ENCODE results near the gene RASSF1. TPM values are rescaled to one million over a fixed set of nuclear protein-coding genes. Genes with fewer than 3 reads are reported as not detected.

Gene RASSF1
- total and polyA plus RNA-seq, 2 of the 4 experiments (the other 2 are of a cell fraction), result 17.4 to 53.4 TPM

DNA sequence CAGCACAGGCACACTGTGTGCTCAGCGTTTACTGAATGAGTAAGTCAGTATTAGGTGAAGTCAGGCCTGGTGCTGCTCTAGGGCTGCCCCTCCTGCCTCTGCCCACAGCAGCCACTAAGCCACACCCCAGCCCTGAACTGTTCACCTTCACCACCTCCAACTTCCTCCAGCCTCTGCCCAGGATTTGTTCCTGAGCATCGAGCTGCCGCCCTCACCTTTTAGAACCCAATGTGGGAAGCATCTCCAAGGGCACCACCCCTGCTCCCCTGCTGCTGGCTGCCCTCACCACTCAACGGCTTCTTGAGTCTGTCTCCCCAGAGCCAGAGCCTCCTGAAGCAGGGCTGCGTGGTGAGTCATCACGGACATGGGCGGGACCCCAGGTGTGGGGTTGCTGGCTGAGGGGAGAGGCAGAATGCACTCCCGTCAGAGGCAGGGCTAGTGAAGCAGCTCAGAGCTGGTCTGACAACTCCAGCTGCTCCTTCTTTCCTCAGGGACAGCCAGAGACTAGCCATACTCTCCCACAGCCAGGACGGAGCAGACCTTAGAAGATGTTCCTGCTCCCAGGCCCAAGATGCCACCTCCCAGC is 23.9 kb downstream of the RASSF1 start:
- no peak overlapping the region for H3K14ac ChIP-seq (replicated peaks; ENCODE audit: low read depth, low read length)
- CTCF ChIA-PET, result no interaction called here
- no peak overlapping the region for H4K91ac ChIP-seq (ENCODE audit: insufficient read depth, low read depth, low read length)
- in situ Hi-C loops (cut with MboI; ENCODE audit: low sequenced_read_pairs) (no loop called here), intact Hi-C loops (cut with micrococcal nuclease) (no loop called here), dilution Hi-C loops (cut with HindIII; ENCODE audit: low sequenced_read_pairs, unreplicated experiment) (no loop called here)
- H4K8ac ChIP-seq (ENCODE audit: low read depth in 2 of 2, low read length in 2 of 2), result no peak overlapping the region
- H2BK20ac ChIP-seq (ENCODE audit: low read depth, low read length), result no peak overlapping the region
- no peak overlapping the region for H3K27ac ChIP-seq (ENCODE audit: insufficient read depth, low read length)
- peaks cover 29 to 51% of the 10 kb centered on the region in 2 experiments for H3K79me1 ChIP-seq (ENCODE audit: low read depth in 1 of 2, low read length in 2 of 2)
- no peak overlapping the region for H2AK5ac ChIP-seq (ENCODE audit: low read depth, low read length)
- H3K23ac ChIP-seq (ENCODE audit: low read depth, low read length), result no peak overlapping the region
- no peak overlapping the region for H3K4me2 ChIP-seq (ENCODE audit: low read depth, low read length)
- no peak overlapping the region for H2AFZ ChIP-seq (replicated peaks; ENCODE audit: low read length, poor library complexity)
- H3K4ac ChIP-seq (ENCODE audit: low read depth, low read length), result no peak overlapping the region; the same call in 1 of the 2 replicates
- H3K27me3 ChIP-seq (ENCODE audit: control insufficient read depth, insufficient read depth, low read length), result no peaks in the 10 kb centered on the region
- H2AK9ac ChIP-seq (replicated peaks; ENCODE audit: low read depth, low read length, poor library complexity), result peak overlapping the region; percentile 68
- no peak overlapping the region for H3K56ac ChIP-seq (ENCODE audit: extremely low read depth, insufficient read depth, low read length)
- H3K4me3 ChIP-seq (ENCODE audit: insufficient read depth, low read depth, low read length), result no peak overlapping the region
- no CpG with 5 or more reads among the region's 9 CpGs for WGBS, 2 experiments (ENCODE audit: extremely low coverage in 2 of 2, insufficient read length in 1 of 2)
- peaks cover 23% of the 10 kb centered on the region for H3K9me1 ChIP-seq (ENCODE audit: insufficient read depth, low read length)
- DNase-seq (peak; percentile 28), ATAC-seq (ENCODE audit: low read depth) (no peak)
- POLR2A ChIA-PET (ENCODE audit: unreplicated experiment), result no interaction called here
- BruUV-seq (replicated peaks), result no TSS peak
- no peak overlapping the region for H2BK120ac ChIP-seq (ENCODE audit: low read depth, low read length)
- no peak overlapping the region for H3K18ac ChIP-seq (ENCODE audit: low read depth, low read length)
- no peaks in the 10 kb centered on the region for H3K9me3 ChIP-seq (ENCODE audit: control insufficient read depth, insufficient read depth, low read length)
- no peak overlapping the region for H2BK15ac ChIP-seq (ENCODE audit: low read depth, low read length)
- peaks cover 16% of the 10 kb centered on the region for H3K4me1 ChIP-seq (ENCODE audit: control insufficient read depth, insufficient read depth, low read length)
- H3K9ac ChIP-seq (ENCODE audit: low read depth, low read length), result no peak overlapping the region
- 0 out of 2 replicates have a peak, but pooled peaks cover 18% of the 10 kb centered on the region for H4K20me1 ChIP-seq (ENCODE audit: insufficient read depth, low read length)
- TF ChIP-seq FOS (IDR thresholded peaks at IDR 0.05; ENCODE audit: low read depth, low read length) (0 out of 2 replicates have a peak, but pooled peaks have one; percentile 5), BHLHE40 (IDR thresholded peaks at IDR 0.05; ENCODE audit: low read depth, low read length) (no peak)
- peaks cover 38% of the 10 kb centered on the region for H3K36me3 ChIP-seq (ENCODE audit: control insufficient read depth, insufficient read depth, low read length)
- no peak overlapping the region for H4K5ac ChIP-seq (ENCODE audit: low read depth, low read length)
- no peak overlapping the region for H2BK5ac ChIP-seq (ENCODE audit: low read depth, low read length, poor library complexity, severe bottlenecking)

Measured in IMR-90 (cell line).